Activated naive CD4-positive, alpha-beta T cell treated with anti-CD3 and anti-CD28 coated beads, Interleukin-2, amount 10 ng/mL, durations not matched to agents 7 days and 5 days (primary cell): ENCODE data around the gene GRB10.

Experiments used
- CTCF ChIA-PET: fragments of 350-600 bp; sonication (Branson Sonifier 250); formaldehyde crosslinking; loops from one replicate; lab custom pipeline; 2021; ENCODE audit warnings: antibody characterized with exemption; lab: Charles Lee
- DNase-seq: peaks from one replicate; pipeline ENCODE4 v3.0.0-alpha.2; 2020
- H3K27ac Mint-ChIP-seq: one replicate; pipeline ENCODE4 v1.8.0; 2021; ENCODE audit warnings: mild to moderate bottlenecking, moderate library complexity, mixed read lengths
- H3K27me3 Mint-ChIP-seq: one replicate; pipeline ENCODE4 v1.8.0; 2021; ENCODE audit warnings: mild to moderate bottlenecking, mixed read lengths
- H3K36me3 Mint-ChIP-seq: one replicate; pipeline ENCODE4 v1.8.0; 2021; ENCODE audit warnings: mixed read lengths
- H3K4me1 Mint-ChIP-seq: one replicate; pipeline ENCODE4 v1.8.0; 2021; ENCODE audit warnings: mixed read lengths
- H3K4me3 Mint-ChIP-seq: one replicate; pipeline ENCODE4 v1.8.0; 2021; ENCODE audit warnings: mild to moderate bottlenecking, moderate library complexity, mixed read lengths
- H3K9me3 Mint-ChIP-seq: one replicate; pipeline ENCODE4 v1.8.0; 2021; ENCODE audit warnings: mixed read lengths

GRB10 gene

GRCh38 chr7:50812841-50813475 lies 30.3 kb upstream of the GRB10 start:
- no peak overlapping the region for H3K4me3 Mint-ChIP-seq
- H3K36me3 Mint-ChIP-seq: no peaks in the 10 kb centered on the region
- CTCF ChIA-PET: no interaction called here
- H3K9me3 Mint-ChIP-seq: no peaks in the 10 kb centered on the region
- no peaks in the 10 kb centered on the region for H3K4me1 Mint-ChIP-seq
- DNase-seq: no peak
- H3K27ac Mint-ChIP-seq: no peak overlapping the region
- H3K27me3 Mint-ChIP-seq: peaks cover 12% of the 10 kb centered on the region

GRCh38 chr7:50812094-50812493 lies 29.4 kb upstream of the GRB10 start:
- H3K27me3 Mint-ChIP-seq: peaks cover 12% of the 10 kb centered on the region
- no peak for DNase-seq
- H3K36me3 Mint-ChIP-seq: no peaks in the 10 kb centered on the region
- H3K4me3 Mint-ChIP-seq: no peak overlapping the region
- H3K9me3 Mint-ChIP-seq: no peaks in the 10 kb centered on the region
- CTCF ChIA-PET: no interaction called here
- no peaks in the 10 kb centered on the region for H3K4me1 Mint-ChIP-seq
- no peak overlapping the region for H3K27ac Mint-ChIP-seq

GRCh38 chr7:50808282-50808888 lies 25.7 kb upstream of the GRB10 start:
- Mint-ChIP-seq H3K27me3 (peaks cover 19% of the 10 kb centered on the region), H3K27ac (no peak overlapping the region), H3K36me3 (no peaks in the 10 kb centered on the region), H3K4me1 (peaks cover 4% of the 10 kb centered on the region), H3K4me3 (no peak overlapping the region), H3K9me3 (no peaks in the 10 kb centered on the region)
- CTCF ChIA-PET: no interaction called here
- no peak for DNase-seq

GRCh38 chr7:50807026-50807730 lies 24.5 kb upstream of the GRB10 start:
- CTCF ChIA-PET: no interaction called here
- Mint-ChIP-seq H3K4me1 (peaks cover 4% of the 10 kb centered on the region), H3K4me3 (no peak overlapping the region)

GRCh38 chr7:50806143-50806542 lies 23.4 kb upstream of the GRB10 start:
- no peaks in the 10 kb centered on the region for H3K9me3 Mint-ChIP-seq
- CTCF ChIA-PET: interaction anchor here (0.7 kb wide), 1 partner anchor 191 kb away, joined by 3 read pairs; no protein-coding TSS in a partner anchor
- H3K27ac Mint-ChIP-seq: no peak overlapping the region
- H3K4me3 Mint-ChIP-seq: no peak overlapping the region
- DNase-seq: no peak
- H3K36me3 Mint-ChIP-seq: no peaks in the 10 kb centered on the region
- H3K27me3 Mint-ChIP-seq: peaks cover 29% of the 10 kb centered on the region
- H3K4me1 Mint-ChIP-seq: peaks cover 4% of the 10 kb centered on the region

More at GRCh38 chr7:50807026-50807730, 24.5 kb upstream of the GRB10 start:
- Mint-ChIP-seq H3K36me3 (no peaks in the 10 kb centered on the region), H3K9me3 (no peaks in the 10 kb centered on the region), H3K27ac (no peak overlapping the region), H3K27me3 (peaks cover 23% of the 10 kb centered on the region)
- no peak for DNase-seq

GRCh38 chr7:50805447-50806125 lies 22.9 kb upstream of the GRB10 start:
- Mint-ChIP-seq H3K36me3 (no peaks in the 10 kb centered on the region), H3K27me3 (peaks cover 29% of the 10 kb centered on the region), H3K9me3 (no peaks in the 10 kb centered on the region), H3K4me1 (peaks cover 4% of the 10 kb centered on the region), H3K27ac (no peak overlapping the region), H3K4me3 (no peak overlapping the region)
- CTCF ChIA-PET: interaction anchor here (0.6 to 0.7 kb wide), 2 partner anchors 191 to 432 kb away, joined by 3 read pairs; no protein-coding TSS in a partner anchor
- DNase-seq: no peak

- DNase-seq: no peak
- Mint-ChIP-seq H3K36me3 (no peaks in the 10 kb centered on the region), H3K4me1 (peaks cover 4% of the 10 kb centered on the region), H3K4me3 (no peak overlapping the region), H3K9me3 (no peaks in the 10 kb centered on the region), H3K27me3 (peaks cover 26% of the 10 kb centered on the region), H3K27ac (no peak overlapping the region)
- CTCF ChIA-PET: no interaction called here
Measured at GRCh38 chr7:50803359-50804337, 21.0 kb upstream of the GRB10 start.

GRCh38 chr7:50801907-50802306 lies 19.2 kb upstream of the GRB10 start:
- no peak overlapping the region for H3K4me3 Mint-ChIP-seq
- CTCF ChIA-PET: no interaction called here
- H3K27ac Mint-ChIP-seq: no peak overlapping the region
- no peaks in the 10 kb centered on the region for H3K36me3 Mint-ChIP-seq
- H3K27me3 Mint-ChIP-seq: peaks cover 36% of the 10 kb centered on the region
- H3K4me1 Mint-ChIP-seq: peaks cover 4% of the 10 kb centered on the region
- no peak for DNase-seq
- H3K9me3 Mint-ChIP-seq: no peaks in the 10 kb centered on the region

- H3K9me3 Mint-ChIP-seq: no peaks in the 10 kb centered on the region
- H3K4me3 Mint-ChIP-seq: no peak overlapping the region
- H3K27me3 Mint-ChIP-seq: peaks cover 45% of the 10 kb centered on the region
- CTCF ChIA-PET: interaction anchor here (0.8 to 1.2 kb wide), 4 partner anchors 102 to 361 kb away, joined by 3 to 4 read pairs (median 4); no protein-coding TSS in a partner anchor
- no peak for DNase-seq
- H3K27ac Mint-ChIP-seq: no peak overlapping the region
- no peaks in the 10 kb centered on the region for H3K36me3 Mint-ChIP-seq
- no peaks in the 10 kb centered on the region for H3K4me1 Mint-ChIP-seq
Measured at GRCh38 chr7:50799873-50800272, 17.2 kb upstream of the GRB10 start.

GRCh38 chr7:50798126-50798525 lies 15.4 kb upstream of the GRB10 start:
- H3K4me3 Mint-ChIP-seq: no peak overlapping the region
- DNase-seq: no peak
- no peaks in the 10 kb centered on the region for H3K36me3 Mint-ChIP-seq
- peaks cover 60% of the 10 kb centered on the region for H3K27me3 Mint-ChIP-seq
- no peaks in the 10 kb centered on the region for H3K9me3 Mint-ChIP-seq
- CTCF ChIA-PET: no interaction called here
- peaks cover 6% of the 10 kb centered on the region for H3K4me1 Mint-ChIP-seq
- H3K27ac Mint-ChIP-seq: no peak overlapping the region

- CTCF ChIA-PET: interaction anchor here (0.6 to 0.8 kb wide), 2 partner anchors 100 to 1023 kb away, joined by 3 read pairs; no protein-coding TSS in a partner anchor
- Mint-ChIP-seq H3K27me3 (peaks cover 69% of the 10 kb centered on the region), H3K4me1 (peaks cover 19% of the 10 kb centered on the region), H3K4me3 (no peak overlapping the region), H3K27ac (no peak overlapping the region), H3K9me3 (no peaks in the 10 kb centered on the region), H3K36me3 (no peaks in the 10 kb centered on the region)
- DNase-seq: no peak
Measured at GRCh38 chr7:50795831-50796230, 13.1 kb upstream of the GRB10 start.

GRCh38 chr7:50795253-50795652 lies 12.6 kb upstream of the GRB10 start:
- Mint-ChIP-seq H3K36me3 (no peaks in the 10 kb centered on the region), H3K27ac (no peak overlapping the region), H3K9me3 (no peaks in the 10 kb centered on the region), H3K4me1 (peaks cover 19% of the 10 kb centered on the region), H3K27me3 (peaks cover 74% of the 10 kb centered on the region), H3K4me3 (no peak overlapping the region)
- no peak for DNase-seq
- CTCF ChIA-PET: interaction anchor here (0.6 kb wide), 1 partner anchor 1023 kb away, joined by 3 read pairs; no protein-coding TSS in a partner anchor

GRCh38 chr7:50793947-50794570 lies 11.4 kb upstream of the GRB10 start:
- no peaks in the 10 kb centered on the region for H3K36me3 Mint-ChIP-seq
- H3K4me1 Mint-ChIP-seq: peaks cover 19% of the 10 kb centered on the region
- H3K27ac Mint-ChIP-seq: no peak overlapping the region
- no peak for DNase-seq
- H3K4me3 Mint-ChIP-seq: peak overlapping the region; percentile 54
- no peaks in the 10 kb centered on the region for H3K9me3 Mint-ChIP-seq
- H3K27me3 Mint-ChIP-seq: peaks cover 76% of the 10 kb centered on the region
- CTCF ChIA-PET: no interaction called here
